ENCODE results near the gene KIR2DL4.
"Not testable (repeated sequence)": the region's sequence is repeated elsewhere in the genome, so short reads cannot be mapped to it uniquely, and the experiment has no call there.

The KIR2DL4 gene

GRCh38 chr19:54803410-54803809 is at the start of gene KIR2DL4:
TSS of gene KIR2DL4 (plus strand) at chr19:54803610. CDS start at chr19:54803652, 42 bp downstream.
- no peak for DNase-seq

- not testable (repeated sequence) for DNase-seq
Observed at GRCh38 chr19:54756204-54757110, 47.0 kb upstream of the KIR2DL4 start.

- DNase-seq = not testable (repeated sequence)
Observed at GRCh38 chr19:54758577-54758976, 44.8 kb upstream of the KIR2DL4 start.

GRCh38 chr19:54764219-54764618 is 39.2 kb upstream of the KIR2DL4 start:
- DNase-seq = not testable (repeated sequence)

- DNase-seq = not testable (repeated sequence)
Observed at GRCh38 chr19:54766464-54766863, 36.9 kb upstream of the KIR2DL4 start.

- not testable (repeated sequence) for DNase-seq
Observed at GRCh38 chr19:54769646-54770045, 33.8 kb upstream of the KIR2DL4 start, which contains the start of gene KIR2DL1. TSS of gene KIR2DL1 (plus strand) at chr19:54769793. CDS start at chr19:54769851, 58 bp downstream.

- not testable (repeated sequence) for DNase-seq
Observed at GRCh38 chr19:54770511-54770910, 32.9 kb upstream of the KIR2DL4 start.

GRCh38 chr19:54771018-54771960 is 32.1 kb upstream of the KIR2DL4 start:
- DNase-seq = not testable (repeated sequence)

- DNase-seq = not testable (repeated sequence)
Observed at GRCh38 chr19:54772666-54773065, 30.7 kb upstream of the KIR2DL4 start.

GRCh38 chr19:54775095-54775815 is 28.2 kb upstream of the KIR2DL4 start:
- DNase-seq = not testable (repeated sequence)

- not testable (repeated sequence) for DNase-seq
Observed at GRCh38 chr19:54775830-54776229, 27.6 kb upstream of the KIR2DL4 start.

- DNase-seq = not testable (repeated sequence)
Observed at GRCh38 chr19:54777851-54778250, 25.6 kb upstream of the KIR2DL4 start.

GRCh38 chr19:54778896-54779295 is 24.5 kb upstream of the KIR2DL4 start:
- not testable (repeated sequence) for DNase-seq

- DNase-seq = not testable (repeated sequence)
Observed at GRCh38 chr19:54782916-54783315, 20.5 kb upstream of the KIR2DL4 start.

- not testable (repeated sequence) for DNase-seq
Observed at GRCh38 chr19:54786091-54786723, 17.2 kb upstream of the KIR2DL4 start.

- not testable (repeated sequence) for DNase-seq
Observed at GRCh38 chr19:54788154-54788553, 15.3 kb upstream of the KIR2DL4 start.

GRCh38 chr19:54790711-54791110 is 12.7 kb upstream of the KIR2DL4 start:
- no peak for DNase-seq

GRCh38 chr19:54791476-54791875 is 11.9 kb upstream of the KIR2DL4 start:
- DNase-seq = no peak

GRCh38 chr19:54792814-54793213 is 10.6 kb upstream of the KIR2DL4 start:
- no peak for DNase-seq

GRCh38 chr19:54795758-54796157 is 7.7 kb upstream of the KIR2DL4 start:
- DNase-seq = no peak

- no peak for DNase-seq
Observed at GRCh38 chr19:54804101-54804500, 691 bp downstream of the KIR2DL4 start.

GRCh38 chr19:54804571-54804970 is 1.2 kb downstream of the KIR2DL4 start:
- no peak for DNase-seq

Data from NCI-H1048 (cell line).